GM12873 (cell line): ENCODE measurements around the gene TRIM60.

Experiments
- TF ChIP-seq, protein P1 (sequence below): IDR thresholded peaks from 2 replicates; pipeline ENCODE4 v1.5.1; 2012; ENCODE audit warnings: low read depth, mild to moderate bottlenecking, moderate library complexity, low read length, control low read depth; ENCODE audit not compliant: insufficient read depth; ENCODE audit errors: missing control alignments

Gene TRIM60

DNA sequence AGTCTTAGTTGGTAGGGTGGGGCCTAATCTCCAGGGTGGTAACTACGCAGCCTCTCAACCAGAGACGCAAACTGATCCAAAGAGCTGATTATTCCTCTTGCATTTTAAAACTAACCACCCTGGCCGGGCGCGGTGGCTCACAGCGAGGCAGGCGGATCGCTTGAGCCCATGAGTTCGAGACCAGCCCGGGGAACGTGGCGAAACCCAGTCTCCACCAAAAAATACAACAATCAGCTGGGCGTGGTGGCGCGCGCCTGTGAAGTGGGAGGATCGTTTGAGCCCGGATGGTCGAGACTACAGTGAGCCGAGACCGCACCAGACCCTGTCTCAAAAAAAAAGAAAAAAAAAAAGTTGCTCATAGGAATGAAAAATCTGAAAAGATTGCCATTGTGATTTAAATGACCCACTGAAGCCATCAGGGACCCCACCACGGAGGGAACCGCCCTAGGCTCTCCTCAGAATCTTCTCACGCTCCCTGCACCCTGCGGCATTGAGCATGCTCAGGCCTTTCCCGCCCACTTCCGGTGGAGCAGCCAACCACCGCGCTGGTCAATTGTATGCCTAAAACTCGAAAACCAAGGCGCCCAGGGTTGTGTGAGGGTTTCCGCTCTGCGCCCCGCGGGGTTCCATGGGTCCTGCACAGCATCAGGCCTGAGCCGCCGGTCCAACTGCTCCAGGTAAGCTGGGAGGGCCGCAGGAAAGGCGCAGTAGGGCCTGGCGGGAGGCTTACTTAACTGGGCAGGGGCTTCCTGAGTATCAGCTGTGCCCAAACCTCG, at the start of gene TRIM60:
TRIM60 (plus strand) TSS at position 564 of the 776 bp plus-strand sequence. CDS start 8,074 bp downstream, outside the sequence.
- TF ChIP-seq, protein P1, sequence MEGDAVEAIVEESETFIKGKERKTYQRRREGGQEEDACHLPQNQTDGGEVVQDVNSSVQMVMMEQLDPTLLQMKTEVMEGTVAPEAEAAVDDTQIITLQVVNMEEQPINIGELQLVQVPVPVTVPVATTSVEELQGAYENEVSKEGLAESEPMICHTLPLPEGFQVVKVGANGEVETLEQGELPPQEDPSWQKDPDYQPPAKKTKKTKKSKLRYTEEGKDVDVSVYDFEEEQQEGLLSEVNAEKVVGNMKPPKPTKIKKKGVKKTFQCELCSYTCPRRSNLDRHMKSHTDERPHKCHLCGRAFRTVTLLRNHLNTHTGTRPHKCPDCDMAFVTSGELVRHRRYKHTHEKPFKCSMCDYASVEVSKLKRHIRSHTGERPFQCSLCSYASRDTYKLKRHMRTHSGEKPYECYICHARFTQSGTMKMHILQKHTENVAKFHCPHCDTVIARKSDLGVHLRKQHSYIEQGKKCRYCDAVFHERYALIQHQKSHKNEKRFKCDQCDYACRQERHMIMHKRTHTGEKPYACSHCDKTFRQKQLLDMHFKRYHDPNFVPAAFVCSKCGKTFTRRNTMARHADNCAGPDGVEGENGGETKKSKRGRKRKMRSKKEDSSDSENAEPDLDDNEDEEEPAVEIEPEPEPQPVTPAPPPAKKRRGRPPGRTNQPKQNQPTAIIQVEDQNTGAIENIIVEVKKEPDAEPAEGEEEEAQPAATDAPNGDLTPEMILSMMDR, result no peak

GRCh38 chr4:164989471-164989870, 42.3 kb upstream of the TRIM60 start:
- TF ChIP-seq, protein P1, result no peak

GRCh38 chr4:164997324-164997723, 34.5 kb upstream of the TRIM60 start:
- TF ChIP-seq, protein P1, result peak; percentile 40

DNA sequence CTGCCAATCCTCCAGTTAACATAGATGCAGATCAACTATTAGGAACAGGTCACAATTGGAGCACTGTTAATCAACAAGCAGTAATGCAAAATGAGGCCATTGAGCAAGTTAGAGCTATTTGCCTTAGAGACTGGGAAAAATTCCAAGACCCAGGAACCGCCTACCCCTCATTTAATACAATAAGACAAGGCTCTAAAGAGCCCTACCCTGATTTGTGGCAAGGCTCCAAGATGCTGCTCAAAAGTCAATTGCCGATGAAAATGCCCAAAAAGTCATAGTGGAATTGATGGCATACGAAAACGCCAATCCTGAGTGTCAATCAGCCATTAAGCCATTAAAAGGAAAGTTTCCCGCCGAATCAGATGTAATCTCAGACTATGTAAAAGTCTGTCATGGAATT, 33.9 kb upstream of the TRIM60 start:
- TF ChIP-seq, protein P1, result no peak

- TF ChIP-seq, protein P1, result no peak
Measured at GRCh38 chr4:165005352-165005925, 26.4 kb upstream of the TRIM60 start.

DNA sequence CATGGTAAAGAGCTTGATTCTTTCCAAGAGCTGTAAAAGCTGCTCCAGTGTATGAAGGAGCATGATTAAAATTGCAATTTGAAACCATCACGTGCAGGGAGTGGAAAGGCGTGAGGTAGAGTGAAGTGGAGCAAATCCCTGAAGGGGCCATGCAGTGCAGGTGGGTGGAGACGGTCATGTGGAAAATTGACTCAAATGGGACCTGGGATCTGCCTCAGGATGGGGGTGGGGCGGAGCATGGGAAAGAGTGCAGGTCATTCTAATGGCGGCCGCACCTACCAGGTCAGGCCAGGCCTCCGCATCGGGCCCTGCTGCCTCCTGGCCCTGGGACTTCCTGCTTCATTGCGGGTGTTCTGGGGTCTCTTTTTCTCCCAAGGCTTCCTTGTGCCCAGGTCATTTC, 25.3 kb upstream of the TRIM60 start:
- TF ChIP-seq, protein P1, result no peak

GRCh38 chr4:165006886-165007285, 24.9 kb upstream of the TRIM60 start:
- TF ChIP-seq, protein P1, result no peak
